ENCODE results near the gene PLXDC2. TPM values are rescaled to one million over a fixed set of nuclear protein-coding genes. Genes with fewer than 3 reads are reported as not detected.

PLXDC2 gene
- total RNA-seq, 1 experiment from 2014 or later, result 0.20 TPM

GRCh38 chr10:20017961-20018360 lies 201.7 kb downstream of the PLXDC2 start:
- ChIA-PET CTCF (no interaction called here), RAD21 (ENCODE audit: low non-redundant PET in 1 of 2, low total read pairs in 2 of 2, uncharacterized antibody in 2 of 2, unreplicated experiment in 2 of 2) (no interaction called here), POLR2A (no interaction called here)
- no peaks in the 10 kb centered on the region for H3K9me2 ChIP-seq (ENCODE audit: insufficient read depth)
- intact Hi-C loops (cut with micrococcal nuclease), result no loop called here
- TF ChIP-seq ELF1 (IDR thresholded peaks at IDR 0.05; ENCODE audit: borderline replicate concordance, low read depth), result no peak
- no peak for TF ChIP-seq CBX3 (IDR thresholded peaks at IDR 0.05; ENCODE audit: low read depth)
- no peak for TF ChIP-seq RAD21 (IDR thresholded peaks at IDR 0.05; ENCODE audit: low read depth)
- no peak for TF ChIP-seq POLR2A (IDR thresholded peaks at IDR 0.05; ENCODE audit: borderline replicate concordance, extremely low read depth, insufficient read depth, insufficient read length)
- TF ChIP-seq EZH2 (IDR thresholded peaks at IDR 0.05), result no peak
- no peak for TF ChIP-seq ATF3 (IDR thresholded peaks at IDR 0.05)
- no peak for TF ChIP-seq CTCF (IDR thresholded peaks at IDR 0.05 in 2 of 3, conservative IDR thresholded peaks at IDR 0.05 in 1 of 3; ENCODE audit: borderline replicate concordance in 1 of 3, insufficient read depth in 1 of 3, low read depth in 2 of 3, low read length in 2 of 3)
- no peak for TF ChIP-seq SP1 (IDR thresholded peaks at IDR 0.05; ENCODE audit: low read depth)
- no peak for TF ChIP-seq JUND (IDR thresholded peaks at IDR 0.05)
- TF ChIP-seq TCF7L2 (IDR thresholded peaks at IDR 0.05; ENCODE audit: borderline replicate concordance, extremely low read depth, insufficient read depth, insufficient read length), result no peak
- TF ChIP-seq CEBPB (IDR thresholded peaks at IDR 0.05; ENCODE audit: low read depth), result no peak
- TF ChIP-seq EZH2phosphoT487 (IDR thresholded peaks at IDR 0.05; ENCODE audit: borderline replicate concordance), result no peak
- H3K27ac ChIP-seq (ENCODE audit: low read depth, low read length), result no peak overlapping the region
- no peaks in the 10 kb centered on the region for H3K36me3 ChIP-seq (ENCODE audit: control insufficient read depth in 1 of 2, insufficient read depth in 2 of 2, low read length in 2 of 2)
- peaks cover 14 to 22% of the 10 kb centered on the region in 2 experiments; a peak in 2 of 4 replicates for H3K9me3 ChIP-seq (ENCODE audit: control insufficient read depth in 1 of 2, insufficient read depth in 1 of 2, low read depth in 1 of 2, low read length in 2 of 2)
- H2AFZ ChIP-seq (ENCODE audit: low read depth, low read length, poor library complexity, severe bottlenecking), result no peak overlapping the region
- no peak for DNase-seq (ENCODE audit: low read depth, low spot score)
- no peak for ATAC-seq
- H4K20me1 ChIP-seq (ENCODE audit: insufficient read depth), result no peaks in the 10 kb centered on the region
- no peaks in the 10 kb centered on the region for H3K4me1 ChIP-seq (ENCODE audit: control insufficient read depth in 1 of 2, insufficient read depth in 2 of 2, low read length in 2 of 2)
- no peak overlapping the region for H3K9ac ChIP-seq (ENCODE audit: low read length)
- BruUV-seq (replicated peaks), result no TSS peak
- no peak overlapping the region for H3K4me3 ChIP-seq (replicated peaks in 1 of 2; ENCODE audit: low read depth in 1 of 2, low read length in 2 of 2)
- H3K79me2 ChIP-seq (ENCODE audit: insufficient read depth, low read length), result no peaks in the 10 kb centered on the region
- H3K27me3 ChIP-seq (ENCODE audit: insufficient read depth, low read length), result no peaks in the 10 kb centered on the region
- H3K4me2 ChIP-seq (ENCODE audit: low read length), result no peak overlapping the region

All from HCT116 (cell line).